K562 (cell line): Measurements from ENCODE around the gene FAHD2B. TPM values are rescaled to one million over a fixed set of nuclear protein-coding genes. Genes with fewer than 3 reads are reported as not detected.
A peak's percentile ranks its signal among the peaks of the same experiment; 100 is the strongest.
"Not testable (repeated sequence)": the region's sequence is repeated elsewhere in the genome, so short reads cannot be mapped to it uniquely, and the experiment has no call there.

Source experiments
- EP400 ChIP-seq: fragments of 450-650 bp; IDR thresholded peaks from 2 replicates; pipeline ENCODE4 v1.6.1; 2017; ENCODE audit warnings: antibody characterized with exemption, mild to moderate bottlenecking, moderate library complexity
- HLTF ChIP-seq: fragments of 450-650 bp; IDR thresholded peaks from 2 replicates; pipeline ENCODE4 v1.6.1; 2016
- ZNF282 ChIP-seq: sonication (generic); formaldehyde crosslinking; IDR thresholded peaks from 2 replicates; pipeline ENCODE4 v1.8.1; 2023; ENCODE audit warnings: missing genetic modification reagents
- polyA plus RNA-seq, 8 experiments: library from polyadenylated mRNA; depleted of rRNA in 4 of 8; stranded (reverse) in 5 of 8; unstranded in 3 of 8; fragments of >200 nt; fragmentation: Nextera tagmentation in 2 of 8; fragmentation: Illumina TruSeq in 1 of 8; extraction: Ambion mirVana in 2 of 8; extraction: Trizol in 1 of 8; gene quantifications; 2 replicates each; pipeline versions ENCODE4 v1.2.1 to v1.2.3, GENCODE V29; 2011 to 2014; ENCODE audit warnings: inconsistent platforms in 1 of 8, missing spikeins in 1 of 8
- total RNA-seq, 7 experiments: library from RNA; depleted of rRNA in 6 of 7; stranded (reverse); fragments of >200 nt in 6 of 7; fragmentation: Illumina TruSeq in 2 of 7; extraction: Trizol in 2 of 7; gene quantifications; 2 replicates each; pipeline versions ENCODE4 v1.2.1 to v1.2.3, GENCODE V29; 2011 to 2021; ENCODE audit warnings: low replicate concordance in 1 of 7
- TF ChIP-seq, protein P1 (sequence below), 2 experiments: fragments of 450-650 bp in 1 of 2; sonication (generic) in 1 of 2; formaldehyde crosslinking in 1 of 2; IDR thresholded peaks; 2 replicates each; pipeline versions ENCODE4 v1.7.1 to v1.9.0; 2016 to 2022; ENCODE audit warnings: inconsistent platforms in 1 of 2, mild to moderate bottlenecking in 1 of 2, missing genetic modification reagents in 1 of 2
- TF ChIP-seq, protein P2 (sequence below): fragments of 200-800 bp; sonication (Bioruptor generic); IDR thresholded peaks from 2 replicates; pipeline ENCODE4 v1.6.1; 2017; ENCODE audit warnings: missing genetic modification characterization, missing compliant biosample characterization
- TF ChIP-seq, protein P3 (sequence below): fragments of 200-800 bp; sonication (Bioruptor generic); IDR thresholded peaks from 2 replicates; pipeline ENCODE4 v1.6.1; 2017; ENCODE audit warnings: missing genetic modification characterization, missing compliant biosample characterization
- TF ChIP-seq, protein P4 (sequence below): fragments of 250-450 bp; sonication (Bioruptor Pico); IDR thresholded peaks from 2 replicates; pipeline ENCODE4 v1.4.0; 2020

The FAHD2B gene
- total and polyA plus RNA-seq, 9 of the 15 experiments (the other 6 are each of a cell fraction or from before 2014, with no cell fraction given): 4.7 to 36.6 (median 26.1) TPM

DNA sequence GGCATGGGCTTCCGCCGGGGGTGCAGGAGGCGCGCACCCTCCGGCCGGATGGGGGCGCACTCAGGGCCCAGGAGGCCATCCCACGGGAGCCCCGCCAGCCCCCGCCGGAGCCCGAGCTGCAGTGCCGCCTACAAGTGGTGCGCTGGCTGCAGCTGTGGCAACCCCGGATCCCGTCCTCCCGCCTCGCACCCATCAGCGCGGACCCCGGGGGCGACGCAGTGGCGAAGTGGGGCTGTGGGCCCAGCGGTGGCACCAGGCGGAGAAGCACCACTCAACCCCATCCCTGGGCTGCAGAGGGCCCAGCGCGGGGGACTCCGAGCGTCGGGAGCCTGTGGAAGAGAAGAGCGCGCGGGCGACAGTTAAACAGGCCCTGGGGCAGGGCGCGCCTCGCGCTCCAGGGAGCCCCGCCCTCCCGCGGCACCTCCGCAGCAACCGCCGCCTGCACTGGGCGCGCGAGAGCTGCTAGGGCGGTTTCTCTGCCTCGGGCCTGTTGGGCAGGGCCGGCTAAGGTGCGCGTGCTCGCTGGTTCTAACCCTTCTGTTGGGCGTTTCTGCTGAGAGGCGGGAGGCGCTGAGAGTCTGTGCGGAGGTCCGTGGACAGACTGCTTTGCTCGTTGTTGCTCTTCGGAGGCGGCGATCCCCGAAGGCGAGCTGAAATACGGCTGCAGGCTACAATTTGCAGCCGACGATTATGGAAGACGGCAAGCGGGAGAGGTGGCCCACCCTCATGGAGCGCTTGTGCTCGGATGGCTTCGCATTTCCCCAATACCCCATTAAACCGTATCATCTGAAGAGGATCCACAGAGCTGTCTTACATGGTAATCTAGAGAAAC, 18.6 kb upstream of the FAHD2B start, which contains the start of gene ANKRD36 (continued):
- TF ChIP-seq, protein P1, sequence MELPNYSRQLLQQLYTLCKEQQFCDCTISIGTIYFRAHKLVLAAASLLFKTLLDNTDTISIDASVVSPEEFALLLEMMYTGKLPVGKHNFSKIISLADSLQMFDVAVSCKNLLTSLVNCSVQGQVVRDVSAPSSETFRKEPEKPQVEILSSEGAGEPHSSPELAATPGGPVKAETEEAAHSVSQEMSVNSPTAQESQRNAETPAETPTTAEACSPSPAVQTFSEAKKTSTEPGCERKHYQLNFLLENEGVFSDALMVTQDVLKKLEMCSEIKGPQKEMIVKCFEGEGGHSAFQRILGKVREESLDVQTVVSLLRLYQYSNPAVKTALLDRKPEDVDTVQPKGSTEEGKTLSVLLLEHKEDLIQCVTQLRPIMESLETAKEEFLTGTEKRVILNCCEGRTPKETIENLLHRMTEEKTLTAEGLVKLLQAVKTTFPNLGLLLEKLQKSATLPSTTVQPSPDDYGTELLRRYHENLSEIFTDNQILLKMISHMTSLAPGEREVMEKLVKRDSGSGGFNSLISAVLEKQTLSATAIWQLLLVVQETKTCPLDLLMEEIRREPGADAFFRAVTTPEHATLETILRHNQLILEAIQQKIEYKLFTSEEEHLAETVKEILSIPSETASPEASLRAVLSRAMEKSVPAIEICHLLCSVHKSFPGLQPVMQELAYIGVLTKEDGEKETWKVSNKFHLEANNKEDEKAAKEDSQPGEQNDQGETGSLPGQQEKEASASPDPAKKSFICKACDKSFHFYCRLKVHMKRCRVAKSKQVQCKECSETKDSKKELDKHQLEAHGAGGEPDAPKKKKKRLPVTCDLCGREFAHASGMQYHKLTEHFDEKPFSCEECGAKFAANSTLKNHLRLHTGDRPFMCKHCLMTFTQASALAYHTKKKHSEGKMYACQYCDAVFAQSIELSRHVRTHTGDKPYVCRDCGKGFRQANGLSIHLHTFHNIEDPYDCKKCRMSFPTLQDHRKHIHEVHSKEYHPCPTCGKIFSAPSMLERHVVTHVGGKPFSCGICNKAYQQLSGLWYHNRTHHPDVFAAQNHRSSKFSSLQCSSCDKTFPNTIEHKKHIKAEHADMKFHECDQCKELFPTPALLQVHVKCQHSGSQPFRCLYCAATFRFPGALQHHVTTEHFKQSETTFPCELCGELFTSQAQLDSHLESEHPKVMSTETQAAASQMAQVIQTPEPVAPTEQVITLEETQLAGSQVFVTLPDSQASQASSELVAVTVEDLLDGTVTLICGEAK (IDR thresholded peaks at IDR 0.05): peak; percentile 15; the same call in 1 of the 2 replicates
- TF ChIP-seq, protein P1 (CRISPR knock-in tag; IDR thresholded peaks at IDR 0.05): not testable (repeated sequence)
- TF ChIP-seq, protein P2, sequence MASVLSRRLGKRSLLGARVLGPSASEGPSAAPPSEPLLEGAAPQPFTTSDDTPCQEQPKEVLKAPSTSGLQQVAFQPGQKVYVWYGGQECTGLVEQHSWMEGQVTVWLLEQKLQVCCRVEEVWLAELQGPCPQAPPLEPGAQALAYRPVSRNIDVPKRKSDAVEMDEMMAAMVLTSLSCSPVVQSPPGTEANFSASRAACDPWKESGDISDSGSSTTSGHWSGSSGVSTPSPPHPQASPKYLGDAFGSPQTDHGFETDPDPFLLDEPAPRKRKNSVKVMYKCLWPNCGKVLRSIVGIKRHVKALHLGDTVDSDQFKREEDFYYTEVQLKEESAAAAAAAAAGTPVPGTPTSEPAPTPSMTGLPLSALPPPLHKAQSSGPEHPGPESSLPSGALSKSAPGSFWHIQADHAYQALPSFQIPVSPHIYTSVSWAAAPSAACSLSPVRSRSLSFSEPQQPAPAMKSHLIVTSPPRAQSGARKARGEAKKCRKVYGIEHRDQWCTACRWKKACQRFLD (CRISPR knock-in tag): 0 out of 2 replicates have a peak, but pooled peaks have one; percentile 39
- TF ChIP-seq, protein P3, sequence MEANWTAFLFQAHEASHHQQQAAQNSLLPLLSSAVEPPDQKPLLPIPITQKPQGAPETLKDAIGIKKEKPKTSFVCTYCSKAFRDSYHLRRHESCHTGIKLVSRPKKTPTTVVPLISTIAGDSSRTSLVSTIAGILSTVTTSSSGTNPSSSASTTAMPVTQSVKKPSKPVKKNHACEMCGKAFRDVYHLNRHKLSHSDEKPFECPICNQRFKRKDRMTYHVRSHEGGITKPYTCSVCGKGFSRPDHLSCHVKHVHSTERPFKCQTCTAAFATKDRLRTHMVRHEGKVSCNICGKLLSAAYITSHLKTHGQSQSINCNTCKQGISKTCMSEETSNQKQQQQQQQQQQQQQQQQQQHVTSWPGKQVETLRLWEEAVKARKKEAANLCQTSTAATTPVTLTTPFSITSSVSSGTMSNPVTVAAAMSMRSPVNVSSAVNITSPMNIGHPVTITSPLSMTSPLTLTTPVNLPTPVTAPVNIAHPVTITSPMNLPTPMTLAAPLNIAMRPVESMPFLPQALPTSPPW: peak; percentile 74
- TF ChIP-seq, protein P4, sequence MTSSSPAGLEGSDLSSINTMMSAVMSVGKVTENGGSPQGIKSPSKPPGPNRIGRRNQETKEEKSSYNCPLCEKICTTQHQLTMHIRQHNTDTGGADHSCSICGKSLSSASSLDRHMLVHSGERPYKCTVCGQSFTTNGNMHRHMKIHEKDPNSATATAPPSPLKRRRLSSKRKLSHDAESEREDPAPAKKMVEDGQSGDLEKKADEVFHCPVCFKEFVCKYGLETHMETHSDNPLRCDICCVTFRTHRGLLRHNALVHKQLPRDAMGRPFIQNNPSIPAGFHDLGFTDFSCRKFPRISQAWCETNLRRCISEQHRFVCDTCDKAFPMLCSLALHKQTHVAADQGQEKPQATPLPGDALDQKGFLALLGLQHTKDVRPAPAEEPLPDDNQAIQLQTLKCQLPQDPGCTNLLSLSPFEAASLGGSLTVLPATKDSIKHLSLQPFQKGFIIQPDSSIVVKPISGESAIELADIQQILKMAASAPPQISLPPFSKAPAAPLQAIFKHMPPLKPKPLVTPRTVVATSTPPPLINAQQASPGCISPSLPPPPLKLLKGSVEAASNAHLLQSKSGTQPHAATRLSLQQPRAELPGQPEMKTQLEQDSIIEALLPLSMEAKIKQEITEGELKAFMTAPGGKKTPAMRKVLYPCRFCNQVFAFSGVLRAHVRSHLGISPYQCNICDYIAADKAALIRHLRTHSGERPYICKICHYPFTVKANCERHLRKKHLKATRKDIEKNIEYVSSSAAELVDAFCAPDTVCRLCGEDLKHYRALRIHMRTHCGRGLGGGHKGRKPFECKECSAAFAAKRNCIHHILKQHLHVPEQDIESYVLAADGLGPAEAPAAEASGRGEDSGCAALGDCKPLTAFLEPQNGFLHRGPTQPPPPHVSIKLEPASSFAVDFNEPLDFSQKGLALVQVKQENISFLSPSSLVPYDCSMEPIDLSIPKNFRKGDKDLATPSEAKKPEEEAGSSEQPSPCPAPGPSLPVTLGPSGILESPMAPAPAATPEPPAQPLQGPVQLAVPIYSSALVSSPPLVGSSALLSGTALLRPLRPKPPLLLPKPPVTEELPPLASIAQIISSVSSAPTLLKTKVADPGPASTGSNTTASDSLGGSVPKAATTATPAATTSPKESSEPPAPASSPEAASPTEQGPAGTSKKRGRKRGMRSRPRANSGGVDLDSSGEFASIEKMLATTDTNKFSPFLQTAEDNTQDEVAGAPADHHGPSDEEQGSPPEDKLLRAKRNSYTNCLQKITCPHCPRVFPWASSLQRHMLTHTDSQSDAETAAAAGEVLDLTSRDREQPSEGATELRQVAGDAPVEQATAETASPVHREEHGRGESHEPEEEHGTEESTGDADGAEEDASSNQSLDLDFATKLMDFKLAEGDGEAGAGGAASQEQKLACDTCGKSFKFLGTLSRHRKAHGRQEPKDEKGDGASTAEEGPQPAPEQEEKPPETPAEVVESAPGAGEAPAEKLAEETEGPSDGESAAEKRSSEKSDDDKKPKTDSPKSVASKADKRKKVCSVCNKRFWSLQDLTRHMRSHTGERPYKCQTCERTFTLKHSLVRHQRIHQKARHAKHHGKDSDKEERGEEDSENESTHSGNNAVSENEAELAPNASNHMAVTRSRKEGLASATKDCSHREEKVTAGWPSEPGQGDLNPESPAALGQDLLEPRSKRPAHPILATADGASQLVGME (CRISPR knock-in tag): peak; percentile 69; the same call in 1 of the 2 replicates
- TF ChIP-seq HLTF: 0 out of 2 replicates have a peak, but pooled peaks have one; percentile 19
- TF ChIP-seq EP400: peak; percentile 93
- TF ChIP-seq ZNF282 (CRISPR knock-in tag): 0 out of 2 replicates have a peak, but pooled peaks have one; percentile 52
